HepG2 (cell line): ENCODE results near the gene MAP9. TPM values are rescaled to one million over a fixed set of nuclear protein-coding genes. Genes with fewer than 3 reads are reported as not detected.

Experiments used
- ATAC-seq: fragments of 200-7000 bp; cut with Tn5 transposase; 3 replicates; pipeline ENCODE4 v1.9.1; 2020; ENCODE audit warnings: mild to moderate bottlenecking, moderate library complexity
- BruUV-seq: library from RNA; stranded (reverse); fragments of 400-500 nt; replicated peaks from 2 replicates; lab custom pipeline; 2021; lab: Mats Ljungman, UMichigan
- CTCF ChIA-PET: fragments of 300-600 bp; formaldehyde crosslinking; extraction: SDS; loops from one replicate; lab custom pipeline; 2021; ENCODE audit warnings: low total read pairs, inconsistent platforms, low intra/inter-chr PET ratio; lab: Yijun Ruan, JAX
- POLR2A ChIA-PET: fragments of 350-600 bp; sonication (Branson Sonifier 250); formaldehyde crosslinking; loops from one replicate; lab custom pipeline; 2020; ENCODE audit warnings: antibody characterized with exemption, inconsistent platforms; lab: Yijun Ruan, JAX
- DNase-seq: peaks from one replicate; pipeline ENCODE4 v3.0.0-alpha.2; 2015; ENCODE audit warnings: low spot score
- FAIRE-seq: peaks from 3 replicates; lab custom pipeline; 2011; peaks lifted over from hg19 to GRCh38; lab: Jason Lieb, UNC
- H2AFZ ChIP-seq: one replicate; pipeline ENCODE4 v1.6.1; 2011; ENCODE audit warnings: low read length, inconsistent platforms
- H3K27ac ChIP-seq: fragments of 300-600 bp; 3 replicates; pipeline ENCODE4 v1.8.0; 2011; ENCODE audit warnings: mixed run types, mild to moderate bottlenecking, mixed read lengths, low read length, inconsistent platforms; ENCODE audit not compliant: insufficient read depth; ENCODE audit errors: extremely low read length
- H3K27me3 ChIP-seq, 2 experiments: fragments of 200-600 bp in 1 of 2; 2 replicates in 1 of 2; 3 replicates in 1 of 2; pipeline versions ENCODE4 v1.6.0 to v1.8.0; 2011; ENCODE audit warnings: low read length in 2 of 2, mild to moderate bottlenecking in 2 of 2, moderate library complexity in 2 of 2, inconsistent platforms in 1 of 2; ENCODE audit not compliant: insufficient read depth in 2 of 2, control insufficient read depth in 1 of 2
- H3K36me3 ChIP-seq, 2 experiments: fragments of 200-600 bp in 1 of 2; replicated peaks in 1 of 2; 2 replicates in 1 of 2; 3 replicates in 1 of 2; pipeline versions ENCODE4 v1.5.1 to v1.8.0; 2011; ENCODE audit warnings: low read length in 2 of 2, inconsistent platforms in 1 of 2; ENCODE audit not compliant: insufficient read depth in 2 of 2, control insufficient read depth in 1 of 2
- H3K4me1 ChIP-seq: 2 replicates; pipeline ENCODE4 v1.5.1; 2012; ENCODE audit warnings: low read length, inconsistent platforms; ENCODE audit not compliant: insufficient read depth
- H3K4me2 ChIP-seq: 2 replicates; pipeline ENCODE4 v1.6.0; 2011; ENCODE audit warnings: low read depth, low read length, inconsistent platforms
- H3K4me3 ChIP-seq, 3 experiments: fragments of 200-600 bp in 1 of 3; sonication (generic), shearing (Covaris generic) in 1 of 3; replicated peaks in 1 of 3; 2 replicates each; pipeline ENCODE4 v1.5.1; 2011 to 2016; ENCODE audit warnings: low read length in 3 of 3, inconsistent platforms in 2 of 3, low read depth in 2 of 3, mild to moderate bottlenecking in 2 of 3, control low read depth in 1 of 3, mixed read lengths in 1 of 3; ENCODE audit not compliant: insufficient read depth in 1 of 3
- H3K79me2 ChIP-seq: one replicate; pipeline ENCODE4 v1.6.1; 2011; ENCODE audit warnings: low read length, inconsistent platforms; ENCODE audit not compliant: insufficient read depth
- H3K9ac ChIP-seq: 2 replicates; pipeline ENCODE4 v1.6.0; 2011; ENCODE audit warnings: mild to moderate bottlenecking, low read depth, low read length, inconsistent platforms; ENCODE audit not compliant: insufficient read depth
- H3K9me3 ChIP-seq: 2 replicates; pipeline ENCODE4 v1.5.1; 2012; ENCODE audit warnings: mild to moderate bottlenecking, low read length
- H4K20me1 ChIP-seq: 2 replicates; pipeline ENCODE4 v1.6.0; 2011; ENCODE audit warnings: inconsistent platforms, mild to moderate bottlenecking, low read length, moderate library complexity; ENCODE audit not compliant: insufficient read depth
- BCLAF1 ChIP-seq: fragments of 450-650 bp; IDR thresholded peaks from 2 replicates; pipeline ENCODE4 v1.6.1; 2017; ENCODE audit warnings: mild to moderate bottlenecking
- BRF2 ChIP-seq: sonication (generic); formaldehyde crosslinking; IDR thresholded peaks from 2 replicates; pipeline ENCODE4 v1.8.1; 2022; ENCODE audit warnings: mild to moderate bottlenecking, missing genetic modification reagents
- MBD4 ChIP-seq: IDR thresholded peaks from 2 replicates; pipeline ENCODE4 v1.6.1; 2012; ENCODE audit warnings: low read length, inconsistent platforms, borderline replicate concordance
- RFX1 ChIP-seq: fragments of 450-650 bp; IDR thresholded peaks from 2 replicates; pipeline ENCODE4 v1.6.1; 2017
- ZNF576 ChIP-seq: sonication (generic); formaldehyde crosslinking; IDR thresholded peaks from 2 replicates; pipeline ENCODE4 v1.4.0; 2020; ENCODE audit warnings: mild to moderate bottlenecking, missing genetic modification reagents
- ZNF629 ChIP-seq: sonication (generic); formaldehyde crosslinking; conservative IDR thresholded peaks from 2 replicates; pipeline ENCODE4 v1.5.0; 2020; ENCODE audit warnings: missing genetic modification reagents
- WGBS: methylation state at CpG from one replicate; pipeline ENCODE4 v1.1.6; 2017; ENCODE audit warnings: low lambda C conversion rate; 5-methylcytosine and 5-hydroxymethylcytosine counted together
- in situ Hi-C: cut with HindIII; loops from 2 replicates; pipeline ENCODE4 v1.10.0; 2017; ENCODE audit warnings: low pct_unique_long_range_greater_than_20kb; ENCODE audit not compliant: extremely low pct_ligation_motif_present
- intact Hi-C: fragments of 100-400 bp; cut with micrococcal nuclease; formaldehyde crosslinking; loops from one replicate; pipeline ENCODE4 v1.10.0; 2022; ENCODE audit not compliant: unreplicated experiment
- polyA plus RNA-seq, 8 experiments: library from polyadenylated mRNA; depleted of rRNA in 3 of 8; stranded (reverse) in 7 of 8; unstranded in 1 of 8; fragments of >200 nt; fragmentation: Illumina TruSeq in 4 of 8; extraction: Trizol in 4 of 8; gene quantifications; 2 replicates each; pipeline versions ENCODE4 v1.2.1 to v1.2.3, GENCODE V29; 2011 to 2016; ENCODE audit warnings: low read depth in 4 of 8, missing spikeins in 1 of 8, mixed read lengths in 1 of 8; ENCODE audit not compliant: insufficient read depth in 1 of 8
- total RNA-seq, 5 experiments: library from RNA; depleted of rRNA; stranded (reverse); fragments of >200 nt; fragmentation: Illumina TruSeq; extraction: Trizol; gene quantifications; 2 replicates each; pipeline ENCODE4 v1.2.3, GENCODE V29; 2016; ENCODE audit warnings: low read depth in 1 of 5

The MAP9 gene
- total and polyA plus RNA-seq, 2 of the 13 experiments (the other 11 are each of a cell fraction or from before 2014, with no cell fraction given), result not detected

GRCh38 chr4:155407480-155407879 lies 30.7 kb upstream of the MAP9 start:
- Histone ChIP-seq H3K9ac (no peak overlapping the region), H3K27me3 (no peaks in the 10 kb centered on the region), H4K20me1 (no peaks in the 10 kb centered on the region), H3K4me2 (no peak overlapping the region), H3K4me1 (no peaks in the 10 kb centered on the region), H3K79me2 (no peaks in the 10 kb centered on the region), H3K27ac (no peak overlapping the region), H2AFZ (no peak overlapping the region), H3K9me3 (no peaks in the 10 kb centered on the region), H3K4me3 (no peak overlapping the region), H3K36me3 (no peaks in the 10 kb centered on the region)
- 2% methylated on average over 1 of the region's 1 CpG for WGBS
- CTCF ChIA-PET, result no interaction called here
- in situ Hi-C loops, result no loop called here
- TF ChIP-seq ZNF629 (CRISPR knock-in tag), result no peak
- no peak for TF ChIP-seq BCLAF1
- TF ChIP-seq ZNF576 (CRISPR knock-in tag), result no peak
- no peak for TF ChIP-seq RFX1
- no peak for TF ChIP-seq BRF2
- no peak for TF ChIP-seq MBD4
- no peak for ATAC-seq
- no TSS peak for BruUV-seq
- intact Hi-C loops, result no loop called here
- POLR2A ChIA-PET, result no interaction called here
- no peak for DNase-seq
- FAIRE-seq, result no peak
